Measurements from ENCODE around the gene ZMIZ1.

The ZMIZ1 gene

GRCh38 chr10:79093658-79094411, 25.1 kb downstream of the ZMIZ1 start:
- TF ChIP-seq, protein P1, sequence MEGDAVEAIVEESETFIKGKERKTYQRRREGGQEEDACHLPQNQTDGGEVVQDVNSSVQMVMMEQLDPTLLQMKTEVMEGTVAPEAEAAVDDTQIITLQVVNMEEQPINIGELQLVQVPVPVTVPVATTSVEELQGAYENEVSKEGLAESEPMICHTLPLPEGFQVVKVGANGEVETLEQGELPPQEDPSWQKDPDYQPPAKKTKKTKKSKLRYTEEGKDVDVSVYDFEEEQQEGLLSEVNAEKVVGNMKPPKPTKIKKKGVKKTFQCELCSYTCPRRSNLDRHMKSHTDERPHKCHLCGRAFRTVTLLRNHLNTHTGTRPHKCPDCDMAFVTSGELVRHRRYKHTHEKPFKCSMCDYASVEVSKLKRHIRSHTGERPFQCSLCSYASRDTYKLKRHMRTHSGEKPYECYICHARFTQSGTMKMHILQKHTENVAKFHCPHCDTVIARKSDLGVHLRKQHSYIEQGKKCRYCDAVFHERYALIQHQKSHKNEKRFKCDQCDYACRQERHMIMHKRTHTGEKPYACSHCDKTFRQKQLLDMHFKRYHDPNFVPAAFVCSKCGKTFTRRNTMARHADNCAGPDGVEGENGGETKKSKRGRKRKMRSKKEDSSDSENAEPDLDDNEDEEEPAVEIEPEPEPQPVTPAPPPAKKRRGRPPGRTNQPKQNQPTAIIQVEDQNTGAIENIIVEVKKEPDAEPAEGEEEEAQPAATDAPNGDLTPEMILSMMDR (IDR thresholded peaks at IDR 0.05; ENCODE audit: extremely low read depth, missing control alignments) = no peak
- DNase-seq (ENCODE audit: low spot score) = no peak

DNA sequence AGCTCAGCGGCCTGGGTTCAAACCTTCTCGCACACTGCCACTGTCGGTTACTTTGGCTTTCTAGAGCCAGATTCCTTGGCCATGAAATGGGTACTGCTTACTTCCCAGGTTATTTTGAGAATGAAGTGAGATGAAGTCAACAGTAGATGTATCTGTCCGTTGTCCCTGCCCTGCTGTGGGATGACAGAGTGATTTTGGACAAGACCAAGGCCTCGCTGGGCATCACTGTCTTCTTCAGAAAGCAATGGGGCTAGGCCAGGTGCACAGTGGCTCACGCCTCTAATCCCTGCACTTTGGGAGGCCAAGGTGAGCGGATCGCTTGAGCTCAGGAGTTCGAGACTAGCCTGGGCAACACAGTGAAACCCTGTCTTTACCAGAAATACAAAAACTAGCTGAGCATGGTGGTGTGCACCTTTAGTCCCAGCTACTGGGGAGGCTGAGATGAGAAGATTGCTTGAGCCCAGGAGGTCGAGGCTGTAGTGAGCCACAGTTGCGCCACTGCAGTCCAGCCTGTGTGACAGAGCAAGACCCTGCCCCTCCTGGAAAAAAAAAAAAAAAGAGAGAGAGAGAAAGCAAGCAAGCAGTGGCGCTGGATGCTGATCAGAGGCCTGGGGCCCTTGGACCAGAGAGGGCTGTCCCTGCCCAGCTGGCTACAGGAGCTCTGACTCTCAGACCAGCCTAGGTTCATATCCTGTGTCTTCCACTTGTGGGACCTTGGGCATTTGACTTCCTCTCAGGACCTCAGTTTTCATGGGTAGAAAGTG, 25.8 kb downstream of the ZMIZ1 start:
- DNase-seq (ENCODE audit: low spot score) = no peak
- TF ChIP-seq, protein P1 (IDR thresholded peaks at IDR 0.05; ENCODE audit: extremely low read depth, missing control alignments) = no peak

DNA sequence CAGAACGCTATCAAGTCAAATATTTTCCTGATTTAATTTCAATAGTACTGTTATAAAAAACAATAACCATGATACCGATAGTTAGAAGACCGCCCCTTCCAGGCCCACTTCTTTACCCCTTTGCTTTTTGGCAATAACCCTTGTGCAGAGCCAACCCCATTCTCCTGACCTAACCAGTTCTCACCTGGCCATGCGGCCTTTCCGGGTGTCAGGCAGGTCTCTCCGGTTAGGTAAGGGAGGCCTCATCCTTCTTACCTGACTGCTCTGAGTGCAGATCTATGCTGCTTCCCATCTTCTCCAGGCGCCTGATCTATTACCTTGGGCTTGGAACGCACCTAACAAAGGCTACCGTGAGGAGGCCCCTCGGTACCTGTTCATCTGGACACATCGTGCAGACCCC, 26.6 kb downstream of the ZMIZ1 start:
- TF ChIP-seq, protein P1 (IDR thresholded peaks at IDR 0.05; ENCODE audit: extremely low read depth, missing control alignments) = no peak

DNA sequence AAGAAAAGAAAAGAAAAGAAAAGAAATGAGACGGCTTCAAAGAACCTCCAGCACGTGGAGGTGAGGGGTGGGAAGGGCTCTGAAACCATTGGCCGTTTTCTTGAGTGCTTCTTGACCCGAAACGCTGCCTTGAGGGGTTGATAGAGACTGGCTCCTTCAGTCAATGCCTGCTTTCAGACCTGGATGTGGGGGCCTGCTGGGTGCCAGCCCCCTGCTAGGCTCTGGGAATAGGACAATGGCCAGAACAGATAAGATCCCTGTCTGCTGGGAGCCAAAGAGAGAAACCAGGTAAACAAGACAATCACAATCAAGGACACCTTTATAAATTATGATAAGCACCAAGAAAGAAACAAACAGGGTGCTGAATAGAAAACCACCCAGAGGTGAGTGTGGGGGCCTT, 27.7 kb downstream of the ZMIZ1 start:
- no peak for DNase-seq (ENCODE audit: low spot score)
- TF ChIP-seq, protein P1 (IDR thresholded peaks at IDR 0.05; ENCODE audit: extremely low read depth, missing control alignments) = no peak

More for the DNA sequence above, 26.6 kb downstream of the ZMIZ1 start:
- DNase-seq (ENCODE audit: low spot score) = no peak

- TF ChIP-seq, protein P1 (IDR thresholded peaks at IDR 0.05; ENCODE audit: extremely low read depth, missing control alignments) = no peak
- DNase-seq (ENCODE audit: low spot score) = no peak
Measured at GRCh38 chr10:79097021-79097872, 28.5 kb downstream of the ZMIZ1 start.

GRCh38 chr10:79098061-79098460, 29.3 kb downstream of the ZMIZ1 start:
- TF ChIP-seq, protein P1 (IDR thresholded peaks at IDR 0.05; ENCODE audit: extremely low read depth, missing control alignments) = no peak

More at GRCh38 chr10:79098061-79098460, 29.3 kb downstream of the ZMIZ1 start:
- DNase-seq (ENCODE audit: low spot score) = no peak
